ENCODE data around the gene STON2.

DNA sequence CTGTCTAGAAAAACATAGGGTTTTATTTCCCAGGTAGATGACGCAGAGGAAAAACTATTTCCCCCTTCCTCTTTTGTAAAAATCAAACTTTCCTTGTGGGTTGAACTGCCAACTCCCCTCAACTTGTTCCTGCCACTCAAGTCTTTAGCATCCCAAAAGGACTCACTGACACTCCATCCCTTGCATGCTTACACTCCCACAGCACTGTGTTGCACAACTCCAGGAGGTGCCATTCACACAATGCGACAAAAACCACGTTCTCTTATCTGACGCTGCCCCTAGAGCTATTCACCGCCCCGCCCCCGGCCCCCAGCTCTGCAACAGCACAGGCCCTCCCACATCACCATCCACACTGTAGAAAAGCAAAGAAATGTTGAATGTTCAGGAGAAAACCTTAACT lies 16.9 kb upstream of the STON2 start:
- TF ChIP-seq, protein P1, sequence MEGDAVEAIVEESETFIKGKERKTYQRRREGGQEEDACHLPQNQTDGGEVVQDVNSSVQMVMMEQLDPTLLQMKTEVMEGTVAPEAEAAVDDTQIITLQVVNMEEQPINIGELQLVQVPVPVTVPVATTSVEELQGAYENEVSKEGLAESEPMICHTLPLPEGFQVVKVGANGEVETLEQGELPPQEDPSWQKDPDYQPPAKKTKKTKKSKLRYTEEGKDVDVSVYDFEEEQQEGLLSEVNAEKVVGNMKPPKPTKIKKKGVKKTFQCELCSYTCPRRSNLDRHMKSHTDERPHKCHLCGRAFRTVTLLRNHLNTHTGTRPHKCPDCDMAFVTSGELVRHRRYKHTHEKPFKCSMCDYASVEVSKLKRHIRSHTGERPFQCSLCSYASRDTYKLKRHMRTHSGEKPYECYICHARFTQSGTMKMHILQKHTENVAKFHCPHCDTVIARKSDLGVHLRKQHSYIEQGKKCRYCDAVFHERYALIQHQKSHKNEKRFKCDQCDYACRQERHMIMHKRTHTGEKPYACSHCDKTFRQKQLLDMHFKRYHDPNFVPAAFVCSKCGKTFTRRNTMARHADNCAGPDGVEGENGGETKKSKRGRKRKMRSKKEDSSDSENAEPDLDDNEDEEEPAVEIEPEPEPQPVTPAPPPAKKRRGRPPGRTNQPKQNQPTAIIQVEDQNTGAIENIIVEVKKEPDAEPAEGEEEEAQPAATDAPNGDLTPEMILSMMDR (IDR thresholded peaks at IDR 0.05): no peak
- TF ChIP-seq TCF7L2 (IDR thresholded peaks at IDR 0.05; ENCODE audit: low read depth, low read length): no peak
- no peak for TF ChIP-seq SIN3A (IDR thresholded peaks at IDR 0.05; ENCODE audit: borderline replicate concordance, insufficient read depth, low read depth, low read length)
- no peak for TF ChIP-seq POLR2AphosphoS5 (IDR thresholded peaks at IDR 0.05; ENCODE audit: low read depth, low read length)
- TF ChIP-seq, protein P2, sequence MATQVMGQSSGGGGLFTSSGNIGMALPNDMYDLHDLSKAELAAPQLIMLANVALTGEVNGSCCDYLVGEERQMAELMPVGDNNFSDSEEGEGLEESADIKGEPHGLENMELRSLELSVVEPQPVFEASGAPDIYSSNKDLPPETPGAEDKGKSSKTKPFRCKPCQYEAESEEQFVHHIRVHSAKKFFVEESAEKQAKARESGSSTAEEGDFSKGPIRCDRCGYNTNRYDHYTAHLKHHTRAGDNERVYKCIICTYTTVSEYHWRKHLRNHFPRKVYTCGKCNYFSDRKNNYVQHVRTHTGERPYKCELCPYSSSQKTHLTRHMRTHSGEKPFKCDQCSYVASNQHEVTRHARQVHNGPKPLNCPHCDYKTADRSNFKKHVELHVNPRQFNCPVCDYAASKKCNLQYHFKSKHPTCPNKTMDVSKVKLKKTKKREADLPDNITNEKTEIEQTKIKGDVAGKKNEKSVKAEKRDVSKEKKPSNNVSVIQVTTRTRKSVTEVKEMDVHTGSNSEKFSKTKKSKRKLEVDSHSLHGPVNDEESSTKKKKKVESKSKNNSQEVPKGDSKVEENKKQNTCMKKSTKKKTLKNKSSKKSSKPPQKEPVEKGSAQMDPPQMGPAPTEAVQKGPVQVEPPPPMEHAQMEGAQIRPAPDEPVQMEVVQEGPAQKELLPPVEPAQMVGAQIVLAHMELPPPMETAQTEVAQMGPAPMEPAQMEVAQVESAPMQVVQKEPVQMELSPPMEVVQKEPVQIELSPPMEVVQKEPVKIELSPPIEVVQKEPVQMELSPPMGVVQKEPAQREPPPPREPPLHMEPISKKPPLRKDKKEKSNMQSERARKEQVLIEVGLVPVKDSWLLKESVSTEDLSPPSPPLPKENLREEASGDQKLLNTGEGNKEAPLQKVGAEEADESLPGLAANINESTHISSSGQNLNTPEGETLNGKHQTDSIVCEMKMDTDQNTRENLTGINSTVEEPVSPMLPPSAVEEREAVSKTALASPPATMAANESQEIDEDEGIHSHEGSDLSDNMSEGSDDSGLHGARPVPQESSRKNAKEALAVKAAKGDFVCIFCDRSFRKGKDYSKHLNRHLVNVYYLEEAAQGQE (IDR thresholded peaks at IDR 0.05; ENCODE audit: insufficient read depth in 1 of 2, low read depth in 2 of 2, low read length in 1 of 2): no peak
